ENCODE data around the gene LRRFIP1.
A peak's percentile ranks its signal among the peaks of the same experiment; 100 is the strongest.
"Not testable (repeated sequence)": the region's sequence is repeated elsewhere in the genome, so short reads cannot be mapped to it uniquely, and the experiment has no call there.

LRRFIP1 gene

GRCh38 chr2:237672731-237673129 is 45.3 kb downstream of the LRRFIP1 start:
- Histone ChIP-seq H2AFZ (ENCODE audit: low read depth, low read length) (no peak overlapping the region), H3K4me1 (ENCODE audit: insufficient read depth, low read length) (peaks cover 33% of the 10 kb centered on the region), H3K9me3 (ENCODE audit: low read length) (no peaks in the 10 kb centered on the region), H3K4me3 (ENCODE audit: low read length) (no peak overlapping the region), H3K27me3 (ENCODE audit: insufficient read depth, low read length) (no peaks in the 10 kb centered on the region), H3K36me3 (ENCODE audit: insufficient read depth, low read length) (no peaks in the 10 kb centered on the region)

- H3K4me3 ChIP-seq (ENCODE audit: low read length), result no peak overlapping the region
- no peak overlapping the region for H2AFZ ChIP-seq (ENCODE audit: low read depth, low read length)
- H3K4me1 ChIP-seq (ENCODE audit: insufficient read depth, low read length), result peaks cover 33% of the 10 kb centered on the region
- no peaks in the 10 kb centered on the region for H3K9me3 ChIP-seq (ENCODE audit: low read length)
- no peaks in the 10 kb centered on the region for H3K36me3 ChIP-seq (ENCODE audit: insufficient read depth, low read length)
- no peaks in the 10 kb centered on the region for H3K27me3 ChIP-seq (ENCODE audit: insufficient read depth, low read length)
Measured at GRCh38 chr2:237673130-237674001, 46.0 kb downstream of the LRRFIP1 start.

- Histone ChIP-seq H3K4me1 (ENCODE audit: insufficient read depth, low read length) (peaks cover 25% of the 10 kb centered on the region), H3K36me3 (ENCODE audit: insufficient read depth, low read length) (no peaks in the 10 kb centered on the region), H3K9me3 (ENCODE audit: low read length) (no peaks in the 10 kb centered on the region), H2AFZ (ENCODE audit: low read depth, low read length) (peak overlapping the region; percentile 19), H3K4me3 (ENCODE audit: low read length) (peak overlapping the region; percentile 38), H3K27me3 (ENCODE audit: insufficient read depth, low read length) (no peaks in the 10 kb centered on the region)
Measured at GRCh38 chr2:237674731-237675276, 47.4 kb downstream of the LRRFIP1 start.

GRCh38 chr2:237675316-237675715 is 47.9 kb downstream of the LRRFIP1 start:
- peaks cover 25% of the 10 kb centered on the region for H3K4me1 ChIP-seq (ENCODE audit: insufficient read depth, low read length)
- H3K27me3 ChIP-seq (ENCODE audit: insufficient read depth, low read length), result no peaks in the 10 kb centered on the region
- H3K9me3 ChIP-seq (ENCODE audit: low read length), result no peaks in the 10 kb centered on the region
- H3K36me3 ChIP-seq (ENCODE audit: insufficient read depth, low read length), result no peaks in the 10 kb centered on the region
- peak overlapping the region; percentile 19 for H2AFZ ChIP-seq (ENCODE audit: low read depth, low read length)
- peak overlapping the region; percentile 38 for H3K4me3 ChIP-seq (ENCODE audit: low read length)

- Histone ChIP-seq H3K9me3 (ENCODE audit: low read length) (no peaks in the 10 kb centered on the region), H3K36me3 (ENCODE audit: insufficient read depth, low read length) (peaks cover 10% of the 10 kb centered on the region), H2AFZ (ENCODE audit: low read depth, low read length) (no peak overlapping the region), H3K27me3 (ENCODE audit: insufficient read depth, low read length) (no peaks in the 10 kb centered on the region), H3K4me3 (ENCODE audit: low read length) (no peak overlapping the region), H3K4me1 (ENCODE audit: insufficient read depth, low read length) (peaks cover 1% of the 10 kb centered on the region)
Measured at GRCh38 chr2:237680702-237681478, 53.5 kb downstream of the LRRFIP1 start.

GRCh38 chr2:237682151-237682550 is 54.8 kb downstream of the LRRFIP1 start:
- no peak overlapping the region for H2AFZ ChIP-seq (ENCODE audit: low read depth, low read length)
- H3K36me3 ChIP-seq (ENCODE audit: insufficient read depth, low read length), result peaks cover 10% of the 10 kb centered on the region
- H3K4me1 ChIP-seq (ENCODE audit: insufficient read depth, low read length), result no peaks in the 10 kb centered on the region
- no peak overlapping the region for H3K4me3 ChIP-seq (ENCODE audit: low read length)
- no peaks in the 10 kb centered on the region for H3K9me3 ChIP-seq (ENCODE audit: low read length)
- no peaks in the 10 kb centered on the region for H3K27me3 ChIP-seq (ENCODE audit: insufficient read depth, low read length)

- Histone ChIP-seq H3K9me3 (ENCODE audit: low read length) (no peaks in the 10 kb centered on the region), H3K4me1 (ENCODE audit: insufficient read depth, low read length) (no peaks in the 10 kb centered on the region), H3K4me3 (ENCODE audit: low read length) (no peak overlapping the region), H3K27me3 (ENCODE audit: insufficient read depth, low read length) (no peaks in the 10 kb centered on the region), H3K36me3 (ENCODE audit: insufficient read depth, low read length) (peaks cover 10% of the 10 kb centered on the region), H2AFZ (ENCODE audit: low read depth, low read length) (no peak overlapping the region)
Measured at GRCh38 chr2:237682856-237683670, 55.7 kb downstream of the LRRFIP1 start.

- no peak overlapping the region for H2AFZ ChIP-seq (ENCODE audit: low read depth, low read length)
- H3K4me3 ChIP-seq (ENCODE audit: low read length), result no peak overlapping the region
- H3K4me1 ChIP-seq (ENCODE audit: insufficient read depth, low read length), result no peaks in the 10 kb centered on the region
- H3K9me3 ChIP-seq (ENCODE audit: low read length), result no peaks in the 10 kb centered on the region
- no peaks in the 10 kb centered on the region for H3K27me3 ChIP-seq (ENCODE audit: insufficient read depth, low read length)
- H3K36me3 ChIP-seq (ENCODE audit: insufficient read depth, low read length), result peaks cover 10% of the 10 kb centered on the region
Measured at GRCh38 chr2:237685408-237685807, 58.0 kb downstream of the LRRFIP1 start.

GRCh38 chr2:237686659-237687136 is 59.3 kb downstream of the LRRFIP1 start:
- Histone ChIP-seq H3K4me1 (ENCODE audit: insufficient read depth, low read length) (peaks cover 10% of the 10 kb centered on the region), H2AFZ (ENCODE audit: low read depth, low read length) (no peak overlapping the region), H3K4me3 (ENCODE audit: low read length) (no peak overlapping the region), H3K9me3 (ENCODE audit: low read length) (no peaks in the 10 kb centered on the region), H3K36me3 (ENCODE audit: insufficient read depth, low read length) (peaks cover 10% of the 10 kb centered on the region), H3K27me3 (ENCODE audit: insufficient read depth, low read length) (no peaks in the 10 kb centered on the region)

GRCh38 chr2:237688081-237688480 is 60.7 kb downstream of the LRRFIP1 start:
- Histone ChIP-seq H3K4me1 (ENCODE audit: insufficient read depth, low read length) (peaks cover 14% of the 10 kb centered on the region), H3K4me3 (ENCODE audit: low read length) (no peak overlapping the region), H3K27me3 (ENCODE audit: insufficient read depth, low read length) (no peaks in the 10 kb centered on the region), H3K9me3 (ENCODE audit: low read length) (no peaks in the 10 kb centered on the region), H2AFZ (ENCODE audit: low read depth, low read length) (no peak overlapping the region), H3K36me3 (ENCODE audit: insufficient read depth, low read length) (peaks cover 3% of the 10 kb centered on the region)

GRCh38 chr2:237688541-237688940 is 61.2 kb downstream of the LRRFIP1 start:
- H3K27me3 ChIP-seq (ENCODE audit: insufficient read depth, low read length); H3K9me3 ChIP-seq (ENCODE audit: low read length); H3K36me3 ChIP-seq (ENCODE audit: insufficient read depth, low read length); H3K4me3 ChIP-seq (ENCODE audit: low read length); H2AFZ ChIP-seq (ENCODE audit: low read depth, low read length): not testable (repeated sequence)
- H3K4me1 ChIP-seq (ENCODE audit: insufficient read depth, low read length), result peaks cover 19% of the 10 kb centered on the region

GRCh38 chr2:237689336-237690131 is 62.1 kb downstream of the LRRFIP1 start:
- no peak overlapping the region for H2AFZ ChIP-seq (ENCODE audit: low read depth, low read length)
- no peak overlapping the region for H3K4me3 ChIP-seq (ENCODE audit: low read length)
- H3K36me3 ChIP-seq (ENCODE audit: insufficient read depth, low read length), result peaks cover 3% of the 10 kb centered on the region
- no peaks in the 10 kb centered on the region for H3K9me3 ChIP-seq (ENCODE audit: low read length)
- peaks cover 25% of the 10 kb centered on the region for H3K4me1 ChIP-seq (ENCODE audit: insufficient read depth, low read length)
- no peaks in the 10 kb centered on the region for H3K27me3 ChIP-seq (ENCODE audit: insufficient read depth, low read length)

Measured in neuron (in vitro differentiated cells).